ENCODE data around the gene SAE1. TPM values are rescaled to one million over a fixed set of nuclear protein-coding genes. Genes with fewer than 3 reads are reported as not detected.

The SAE1 gene
- total and polyA plus RNA-seq, 2 experiments from 2014 or later, result 115 to 236 TPM

DNA sequence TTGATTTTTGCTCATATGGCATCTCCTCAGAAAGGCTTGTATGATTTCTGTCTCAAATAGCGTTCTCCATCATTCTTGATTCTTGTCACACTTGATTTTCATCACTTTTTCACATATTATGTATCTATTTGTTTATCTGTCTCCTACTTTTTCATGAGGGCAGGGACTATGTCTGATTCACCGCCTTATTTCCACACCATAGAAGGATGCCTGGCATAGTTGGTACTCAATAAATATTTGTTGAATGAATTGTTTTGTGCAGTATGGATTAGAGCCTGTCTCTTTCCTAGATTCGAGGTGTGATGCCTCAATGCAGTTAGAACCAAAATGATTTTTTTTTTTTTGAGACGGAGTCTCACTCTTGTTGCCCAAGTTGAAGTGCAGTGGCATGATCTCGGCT lies 12.1 kb downstream of the SAE1 start:
- Histone ChIP-seq H3K4me2 (no peak overlapping the region), H3K27me3 (ENCODE audit: insufficient read depth) (no peaks in the 10 kb centered on the region), H3F3A (replicated peaks; ENCODE audit: low read depth) (peaks cover 33% of the 10 kb centered on the region), H3K4me1 (ENCODE audit: insufficient read depth) (no peaks in the 10 kb centered on the region), H2AFZ (no peak overlapping the region), H3K9me2 (ENCODE audit: insufficient read depth) (no peaks in the 10 kb centered on the region), H3K79me2 (replicated peaks; ENCODE audit: insufficient read depth) (peaks cover 100% of the 10 kb centered on the region), H3K27ac (ENCODE audit: low read depth) (no peak overlapping the region), H4K20me1 (replicated peaks; ENCODE audit: insufficient read depth) (peaks cover 72% of the 10 kb centered on the region), H3K4me3 (no peak overlapping the region), H3K36me3 (ENCODE audit: insufficient read depth) (peaks cover 37% of the 10 kb centered on the region)
- no peak for TF ChIP-seq ZNF331 (CRISPR knock-in tag; IDR thresholded peaks at IDR 0.05; ENCODE audit: low read depth)
- no peak for TF ChIP-seq POLR2AphosphoS5 (IDR thresholded peaks at IDR 0.05; ENCODE audit: low read depth)
- TF ChIP-seq EZH2 (IDR thresholded peaks at IDR 0.05; ENCODE audit: low read depth, unreplicated experiment), result no peak
- TF ChIP-seq, protein P1, sequence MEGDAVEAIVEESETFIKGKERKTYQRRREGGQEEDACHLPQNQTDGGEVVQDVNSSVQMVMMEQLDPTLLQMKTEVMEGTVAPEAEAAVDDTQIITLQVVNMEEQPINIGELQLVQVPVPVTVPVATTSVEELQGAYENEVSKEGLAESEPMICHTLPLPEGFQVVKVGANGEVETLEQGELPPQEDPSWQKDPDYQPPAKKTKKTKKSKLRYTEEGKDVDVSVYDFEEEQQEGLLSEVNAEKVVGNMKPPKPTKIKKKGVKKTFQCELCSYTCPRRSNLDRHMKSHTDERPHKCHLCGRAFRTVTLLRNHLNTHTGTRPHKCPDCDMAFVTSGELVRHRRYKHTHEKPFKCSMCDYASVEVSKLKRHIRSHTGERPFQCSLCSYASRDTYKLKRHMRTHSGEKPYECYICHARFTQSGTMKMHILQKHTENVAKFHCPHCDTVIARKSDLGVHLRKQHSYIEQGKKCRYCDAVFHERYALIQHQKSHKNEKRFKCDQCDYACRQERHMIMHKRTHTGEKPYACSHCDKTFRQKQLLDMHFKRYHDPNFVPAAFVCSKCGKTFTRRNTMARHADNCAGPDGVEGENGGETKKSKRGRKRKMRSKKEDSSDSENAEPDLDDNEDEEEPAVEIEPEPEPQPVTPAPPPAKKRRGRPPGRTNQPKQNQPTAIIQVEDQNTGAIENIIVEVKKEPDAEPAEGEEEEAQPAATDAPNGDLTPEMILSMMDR (conservative IDR thresholded peaks at IDR 0.05; ENCODE audit: low read depth in 2 of 2), result no peak
- TF ChIP-seq, protein P2, sequence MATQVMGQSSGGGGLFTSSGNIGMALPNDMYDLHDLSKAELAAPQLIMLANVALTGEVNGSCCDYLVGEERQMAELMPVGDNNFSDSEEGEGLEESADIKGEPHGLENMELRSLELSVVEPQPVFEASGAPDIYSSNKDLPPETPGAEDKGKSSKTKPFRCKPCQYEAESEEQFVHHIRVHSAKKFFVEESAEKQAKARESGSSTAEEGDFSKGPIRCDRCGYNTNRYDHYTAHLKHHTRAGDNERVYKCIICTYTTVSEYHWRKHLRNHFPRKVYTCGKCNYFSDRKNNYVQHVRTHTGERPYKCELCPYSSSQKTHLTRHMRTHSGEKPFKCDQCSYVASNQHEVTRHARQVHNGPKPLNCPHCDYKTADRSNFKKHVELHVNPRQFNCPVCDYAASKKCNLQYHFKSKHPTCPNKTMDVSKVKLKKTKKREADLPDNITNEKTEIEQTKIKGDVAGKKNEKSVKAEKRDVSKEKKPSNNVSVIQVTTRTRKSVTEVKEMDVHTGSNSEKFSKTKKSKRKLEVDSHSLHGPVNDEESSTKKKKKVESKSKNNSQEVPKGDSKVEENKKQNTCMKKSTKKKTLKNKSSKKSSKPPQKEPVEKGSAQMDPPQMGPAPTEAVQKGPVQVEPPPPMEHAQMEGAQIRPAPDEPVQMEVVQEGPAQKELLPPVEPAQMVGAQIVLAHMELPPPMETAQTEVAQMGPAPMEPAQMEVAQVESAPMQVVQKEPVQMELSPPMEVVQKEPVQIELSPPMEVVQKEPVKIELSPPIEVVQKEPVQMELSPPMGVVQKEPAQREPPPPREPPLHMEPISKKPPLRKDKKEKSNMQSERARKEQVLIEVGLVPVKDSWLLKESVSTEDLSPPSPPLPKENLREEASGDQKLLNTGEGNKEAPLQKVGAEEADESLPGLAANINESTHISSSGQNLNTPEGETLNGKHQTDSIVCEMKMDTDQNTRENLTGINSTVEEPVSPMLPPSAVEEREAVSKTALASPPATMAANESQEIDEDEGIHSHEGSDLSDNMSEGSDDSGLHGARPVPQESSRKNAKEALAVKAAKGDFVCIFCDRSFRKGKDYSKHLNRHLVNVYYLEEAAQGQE (IDR thresholded peaks at IDR 0.05; ENCODE audit: unreplicated experiment), result no peak
- TF ChIP-seq, protein P3, sequence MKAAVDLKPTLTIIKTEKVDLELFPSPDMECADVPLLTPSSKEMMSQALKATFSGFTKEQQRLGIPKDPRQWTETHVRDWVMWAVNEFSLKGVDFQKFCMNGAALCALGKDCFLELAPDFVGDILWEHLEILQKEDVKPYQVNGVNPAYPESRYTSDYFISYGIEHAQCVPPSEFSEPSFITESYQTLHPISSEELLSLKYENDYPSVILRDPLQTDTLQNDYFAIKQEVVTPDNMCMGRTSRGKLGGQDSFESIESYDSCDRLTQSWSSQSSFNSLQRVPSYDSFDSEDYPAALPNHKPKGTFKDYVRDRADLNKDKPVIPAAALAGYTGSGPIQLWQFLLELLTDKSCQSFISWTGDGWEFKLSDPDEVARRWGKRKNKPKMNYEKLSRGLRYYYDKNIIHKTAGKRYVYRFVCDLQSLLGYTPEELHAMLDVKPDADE (IDR thresholded peaks at IDR 0.05), result no peak
- TF ChIP-seq NANOG (IDR thresholded peaks at IDR 0.05; ENCODE audit: borderline replicate concordance), result no peak
- TF ChIP-seq, protein P4, sequence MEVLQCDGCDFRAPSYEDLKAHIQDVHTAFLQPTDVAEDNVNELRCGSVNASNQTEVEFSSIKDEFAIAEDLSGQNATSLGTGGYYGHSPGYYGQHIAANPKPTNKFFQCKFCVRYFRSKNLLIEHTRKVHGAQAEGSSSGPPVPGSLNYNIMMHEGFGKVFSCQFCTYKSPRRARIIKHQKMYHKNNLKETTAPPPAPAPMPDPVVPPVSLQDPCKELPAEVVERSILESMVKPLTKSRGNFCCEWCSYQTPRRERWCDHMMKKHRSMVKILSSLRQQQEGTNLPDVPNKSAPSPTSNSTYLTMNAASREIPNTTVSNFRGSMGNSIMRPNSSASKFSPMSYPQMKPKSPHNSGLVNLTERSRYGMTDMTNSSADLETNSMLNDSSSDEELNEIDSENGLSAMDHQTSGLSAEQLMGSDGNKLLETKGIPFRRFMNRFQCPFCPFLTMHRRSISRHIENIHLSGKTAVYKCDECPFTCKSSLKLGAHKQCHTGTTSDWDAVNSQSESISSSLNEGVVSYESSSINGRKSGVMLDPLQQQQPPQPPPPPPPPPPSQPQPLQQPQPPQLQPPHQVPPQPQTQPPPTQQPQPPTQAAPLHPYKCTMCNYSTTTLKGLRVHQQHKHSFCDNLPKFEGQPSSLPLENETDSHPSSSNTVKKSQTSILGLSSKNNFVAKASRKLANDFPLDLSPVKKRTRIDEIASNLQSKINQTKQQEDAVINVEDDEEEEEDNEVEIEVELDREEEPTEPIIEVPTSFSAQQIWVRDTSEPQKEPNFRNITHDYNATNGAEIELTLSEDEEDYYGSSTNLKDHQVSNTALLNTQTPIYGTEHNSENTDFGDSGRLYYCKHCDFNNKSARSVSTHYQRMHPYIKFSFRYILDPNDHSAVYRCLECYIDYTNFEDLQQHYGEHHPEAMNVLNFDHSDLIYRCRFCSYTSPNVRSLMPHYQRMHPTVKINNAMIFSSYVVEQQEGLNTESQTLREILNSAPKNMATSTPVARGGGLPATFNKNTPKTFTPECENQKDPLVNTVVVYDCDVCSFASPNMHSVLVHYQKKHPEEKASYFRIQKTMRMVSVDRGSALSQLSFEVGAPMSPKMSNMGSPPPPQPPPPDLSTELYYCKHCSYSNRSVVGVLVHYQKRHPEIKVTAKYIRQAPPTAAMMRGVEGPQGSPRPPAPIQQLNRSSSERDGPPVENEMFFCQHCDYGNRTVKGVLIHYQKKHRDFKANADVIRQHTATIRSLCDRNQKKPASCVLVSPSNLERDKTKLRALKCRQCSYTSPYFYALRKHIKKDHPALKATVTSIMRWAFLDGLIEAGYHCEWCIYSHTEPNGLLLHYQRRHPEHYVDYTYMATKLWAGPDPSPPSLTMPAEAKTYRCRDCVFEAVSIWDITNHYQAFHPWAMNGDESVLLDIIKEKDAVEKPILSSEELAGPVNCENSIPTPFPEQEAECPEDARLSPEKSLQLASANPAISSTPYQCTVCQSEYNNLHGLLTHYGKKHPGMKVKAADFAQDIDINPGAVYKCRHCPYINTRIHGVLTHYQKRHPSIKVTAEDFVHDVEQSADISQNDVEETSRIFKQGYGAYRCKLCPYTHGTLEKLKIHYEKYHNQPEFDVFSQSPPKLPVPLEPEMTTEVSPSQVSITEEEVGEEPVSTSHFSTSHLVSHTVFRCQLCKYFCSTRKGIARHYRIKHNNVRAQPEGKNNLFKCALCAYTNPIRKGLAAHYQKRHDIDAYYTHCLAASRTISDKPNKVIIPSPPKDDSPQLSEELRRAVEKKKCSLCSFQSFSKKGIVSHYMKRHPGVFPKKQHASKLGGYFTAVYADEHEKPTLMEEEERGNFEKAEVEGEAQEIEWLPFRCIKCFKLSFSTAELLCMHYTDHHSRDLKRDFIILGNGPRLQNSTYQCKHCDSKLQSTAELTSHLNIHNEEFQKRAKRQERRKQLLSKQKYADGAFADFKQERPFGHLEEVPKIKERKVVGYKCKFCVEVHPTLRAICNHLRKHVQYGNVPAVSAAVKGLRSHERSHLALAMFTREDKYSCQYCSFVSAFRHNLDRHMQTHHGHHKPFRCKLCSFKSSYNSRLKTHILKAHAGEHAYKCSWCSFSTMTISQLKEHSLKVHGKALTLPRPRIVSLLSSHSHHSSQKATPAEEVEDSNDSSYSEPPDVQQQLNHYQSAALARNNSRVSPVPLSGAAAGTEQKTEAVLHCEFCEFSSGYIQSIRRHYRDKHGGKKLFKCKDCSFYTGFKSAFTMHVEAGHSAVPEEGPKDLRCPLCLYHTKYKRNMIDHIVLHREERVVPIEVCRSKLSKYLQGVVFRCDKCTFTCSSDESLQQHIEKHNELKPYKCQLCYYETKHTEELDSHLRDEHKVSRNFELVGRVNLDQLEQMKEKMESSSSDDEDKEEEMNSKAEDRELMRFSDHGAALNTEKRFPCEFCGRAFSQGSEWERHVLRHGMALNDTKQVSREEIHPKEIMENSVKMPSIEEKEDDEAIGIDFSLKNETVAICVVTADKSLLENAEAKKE (CRISPR knock-in tag; IDR thresholded peaks at IDR 0.05), result no peak
- no peak for TF ChIP-seq STAT1 (IDR thresholded peaks at IDR 0.05; ENCODE audit: unreplicated experiment)
- TF ChIP-seq ZNF114 (CRISPR knock-in tag; IDR thresholded peaks at IDR 0.05), result no peak
- no peak for TF ChIP-seq EZH2phosphoT487 (IDR thresholded peaks at IDR 0.05; ENCODE audit: unreplicated experiment)
- TF ChIP-seq JUNB (IDR thresholded peaks at IDR 0.05; ENCODE audit: unreplicated experiment), result no peak
- no peak for TF ChIP-seq CREB1 (CRISPR knock-in tag; IDR thresholded peaks at IDR 0.05; ENCODE audit: low read depth)
- no peak overlapping the region for H3K4me3 Mint-ChIP-seq
- no peaks in the 10 kb centered on the region for H3K9me3 Mint-ChIP-seq
- H3K27me3 Mint-ChIP-seq (ENCODE audit: insufficient read depth, low read depth, poor library complexity), result peaks cover 5% of the 10 kb centered on the region
- H3K4me1 Mint-ChIP-seq, result peaks cover 5% of the 10 kb centered on the region
- no peak overlapping the region for H3K27ac Mint-ChIP-seq
- no peak for DNase-seq (ENCODE audit: low spot score)
- no peak for ATAC-seq
- H3K36me3 Mint-ChIP-seq (ENCODE audit: low read depth), result peaks cover 85% of the 10 kb centered on the region

Measured in GM23338 (cell line).